NT2/D1 (cell line): ENCODE data around the gene SAMD7.

Source experiments
- SUZ12 ChIP-seq: IDR thresholded peaks from 2 replicates; pipeline ENCODE4 v1.6.1; 2011; ENCODE audit not compliant: insufficient read length, insufficient read depth; ENCODE audit errors: extremely low read depth
- YY1 ChIP-seq: IDR thresholded peaks from 2 replicates; pipeline ENCODE4 v1.6.1; 2011; ENCODE audit not compliant: insufficient read length, insufficient read depth
- ZNF274 ChIP-seq: IDR thresholded peaks from 2 replicates; pipeline ENCODE4 v1.6.1; 2011; ENCODE audit warnings: mild to moderate bottlenecking, low read depth, low read length

- no peak for TF ChIP-seq YY1
- TF ChIP-seq SUZ12 = no peak
- TF ChIP-seq ZNF274 = no peak
Observed at GRCh38 chr3:169864270-169864669, 47.1 kb upstream of the SAMD7 start.
